HepG2 (cell line): ENCODE measurements around the gene C5.

Experiments used
- ATF3 ChIP-seq: sonication (generic); formaldehyde crosslinking; IDR thresholded peaks from 2 replicates; pipeline ENCODE4 v1.4.0; 2020; ENCODE audit warnings: missing genetic modification reagents
- CC2D1A ChIP-seq: sonication (generic); formaldehyde crosslinking; IDR thresholded peaks from 2 replicates; pipeline ENCODE4 v1.8.1; 2023; ENCODE audit warnings: mild to moderate bottlenecking, missing genetic modification reagents
- EP300 ChIP-seq, 3 experiments: sonication (generic) in 1 of 3; formaldehyde crosslinking in 1 of 3; IDR thresholded peaks; 2 replicates each; pipeline versions ENCODE4 v1.5.1 to v1.6.1; 2011 to 2020; ENCODE audit warnings: low read depth in 2 of 3, low read length in 2 of 3, borderline replicate concordance in 1 of 3, improper control_type of control experiment in 1 of 3, mild to moderate bottlenecking in 1 of 3, missing genetic modification reagents in 1 of 3, moderate library complexity in 1 of 3
- HOMEZ ChIP-seq: IDR thresholded peaks from 2 replicates; pipeline ENCODE4 v1.6.1; 2016; ENCODE audit warnings: low read depth
- NFRKB ChIP-seq: fragments of 450-650 bp; IDR thresholded peaks from 2 replicates; pipeline ENCODE4 v1.6.1; 2017
- POLR2AphosphoS2 ChIP-seq: IDR thresholded peaks from 2 replicates; pipeline ENCODE4 v1.6.1; 2011; ENCODE audit warnings: low read depth, low read length, improper control_type of control experiment
- PRPF4 ChIP-seq: fragments of 200-400 bp; formaldehyde crosslinking; IDR thresholded peaks from 2 replicates; pipeline ENCODE4 v1.6.1; 2016; ENCODE audit warnings: low read length, low read depth; ENCODE audit not compliant: poor library complexity, severe bottlenecking
- SKI ChIP-seq: fragments of 450-650 bp; IDR thresholded peaks from one replicate; pipeline ENCODE4 v1.6.1; 2018; ENCODE audit warnings: mild to moderate bottlenecking; ENCODE audit not compliant: partially characterized antibody
- ZEB1 ChIP-seq: IDR thresholded peaks from 2 replicates; pipeline ENCODE4 v1.6.1; 2012; ENCODE audit warnings: mild to moderate bottlenecking, low read depth, inconsistent platforms; ENCODE audit not compliant: insufficient replicate concordance
- ZNF33B ChIP-seq: sonication (generic); formaldehyde crosslinking; IDR thresholded peaks from 2 replicates; pipeline ENCODE4 v1.5.1; 2020; ENCODE audit warnings: mild to moderate bottlenecking, missing genetic modification reagents
- ZNF768 ChIP-seq: sonication (generic); formaldehyde crosslinking; IDR thresholded peaks from 2 replicates; pipeline ENCODE4 v1.4.0; 2020; ENCODE audit warnings: missing genetic modification reagents
- ZNF777 ChIP-seq: sonication (generic); formaldehyde crosslinking; IDR thresholded peaks from 2 replicates; pipeline ENCODE4 v1.4.0; 2020; ENCODE audit warnings: missing genetic modification reagents
- TF ChIP-seq, protein P1 (sequence below): sonication (generic); formaldehyde crosslinking; IDR thresholded peaks from 2 replicates; pipeline ENCODE4 v1.8.0; 2022; ENCODE audit warnings: missing genetic modification reagents, mild to moderate bottlenecking, inconsistent platforms, borderline replicate concordance

DNA sequence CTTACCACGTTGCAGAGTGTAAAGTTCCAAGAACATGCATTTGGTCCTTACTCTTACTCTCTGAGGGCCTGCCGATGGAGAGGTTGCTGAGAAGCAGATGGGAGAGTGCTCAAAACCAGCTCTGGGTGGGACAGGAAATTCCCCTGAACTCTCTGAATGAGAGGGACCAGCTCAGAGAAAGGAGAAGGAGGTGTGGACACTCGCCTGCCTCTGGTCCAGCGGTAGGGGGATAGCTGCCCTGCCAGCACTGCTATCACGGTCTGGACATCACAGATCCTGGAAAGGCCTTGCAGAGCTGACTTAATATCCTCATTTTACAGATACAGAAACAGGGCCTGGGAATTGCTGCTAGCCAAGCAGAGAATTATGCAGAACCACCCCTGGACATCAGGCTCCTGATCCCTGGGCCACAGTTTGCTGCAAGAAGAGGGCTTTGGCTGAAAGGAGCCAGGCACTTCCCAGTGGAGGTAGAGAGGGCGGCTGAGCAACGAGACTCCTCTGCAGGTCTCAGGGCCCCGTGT is 128.4 kb downstream of the C5 start:
- TF ChIP-seq EP300 (IDR thresholded peaks at IDR 0.05; ENCODE audit: low read depth in 2 of 2, low read length in 2 of 2) (no peak), EP300 (CRISPR knock-in tag; IDR thresholded peaks at IDR 0.05; ENCODE audit: borderline replicate concordance) (no peak), CC2D1A (CRISPR knock-in tag) (no peak), ZNF33B (CRISPR knock-in tag) (no peak), ATF3 (CRISPR knock-in tag) (no peak), POLR2AphosphoS2 (no peak), HOMEZ (no peak), ZEB1 (no peak), PRPF4 (no peak), NFRKB (no peak), ZNF768 (no peak), SKI (no peak), ZNF777 (no peak)
- TF ChIP-seq, protein P1, sequence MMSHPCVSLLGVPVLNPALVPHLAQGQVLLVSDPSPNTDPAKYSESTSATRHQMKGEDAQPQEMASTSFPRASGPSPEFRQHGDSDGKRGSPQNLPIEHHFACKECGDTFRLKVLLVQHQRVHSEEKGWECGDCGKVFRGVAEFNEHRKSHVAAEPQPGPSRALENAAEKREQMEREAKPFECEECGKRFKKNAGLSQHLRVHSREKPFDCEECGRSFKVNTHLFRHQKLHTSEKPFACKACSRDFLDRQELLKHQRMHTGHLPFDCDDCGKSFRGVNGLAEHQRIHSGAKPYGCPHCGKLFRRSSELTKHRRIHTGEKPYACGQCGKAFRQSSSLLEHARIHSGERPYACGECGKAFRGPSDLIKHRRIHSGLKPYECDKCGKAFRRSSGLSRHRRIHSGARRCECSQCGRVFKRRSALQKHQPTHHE (CRISPR knock-in tag) = no peak
